Adrenal gland (tissue), 12 donors: Measurements from ENCODE around the gene SEC16A. TPM values are rescaled to one million over a fixed set of nuclear protein-coding genes. Genes with fewer than 3 reads are reported as not detected.

Experiments used
- DNase-seq, 7 donors: peaks; one replicate each; pipeline ENCODE4 v3.0.0-alpha.2; 2019 to 2020
- H3K27ac ChIP-seq, 5 donors: fragments of 200-600 bp; sonication (generic) in 4 of 5; 1 replicate in 3 of 5; 2 replicates in 2 of 5; pipeline versions ENCODE4 v1.5.1 to v1.8.0; 2016 to 2020; ENCODE audit warnings: mild to moderate bottlenecking in 1 of 5
- H3K27me3 ChIP-seq: fragments of 200-600 bp; 2 replicates; pipeline ENCODE4 v1.8.0; 2021
- H3K36me3 ChIP-seq, 2 donors: fragments of 200-600 bp; replicated peaks in 1 of 2; 1 replicate in 1 of 2; 2 replicates in 1 of 2; pipeline versions ENCODE4 v1.5.1 to v1.8.0; 2018 to 2022
- H3K4me1 ChIP-seq, 2 donors: fragments of 200-600 bp; replicated peaks in 1 of 2; 1 replicate in 1 of 2; 2 replicates in 1 of 2; pipeline versions ENCODE4 v1.5.1 to v1.8.0; 2018 to 2021
- H3K4me3 ChIP-seq, 4 donors: fragments of 200-600 bp; sonication (generic) in 3 of 4; one replicate each; pipeline ENCODE4 v1.5.1; 2016 to 2018
- H3K9me3 ChIP-seq, 3 donors: fragments of 200-600 bp; sonication (generic) in 1 of 3; replicated peaks in 1 of 3; 1 replicate in 2 of 3; 2 replicates in 1 of 3; pipeline versions ENCODE4 v1.5.1 to v1.8.0; 2016 to 2021
- POLR2A ChIP-seq, 2 donors: fragments of 450-650 bp; IDR thresholded peaks; one replicate each; pipeline ENCODE4 v1.6.1; 2017; ENCODE audit warnings: antibody characterized with exemption in 2 of 2, mild to moderate bottlenecking in 2 of 2, moderate library complexity in 1 of 2
- WGBS, 4 donors: extraction: QIAGEN DNeasy Blood & Tissue Kit in 2 of 4; methylation state at CpG; one replicate each; pipeline versions ENCODE4 v1.1.5 to v1.1.7; 2013 to 2017; 5-methylcytosine and 5-hydroxymethylcytosine counted together
- intact Hi-C, 2 donors: fragments of 100-400 bp; cut with DNase I; formaldehyde crosslinking; loops; one replicate each; pipeline versions ENCODE4 v1.14.1 to v1.15.0; 2022 to 2023
- polyA plus RNA-seq, 3 donors: library from polyadenylated mRNA; stranded (reverse); fragments of 200-250 nt in 2 of 3; fragments of 350-450 nt in 1 of 3; fragmentation: Illumina TruSeq in 1 of 3; extraction: RNeasy Lipid Tissue Mini Kit (QIAGEN cat#74804) in 1 of 3; gene quantifications; one replicate each; pipeline ENCODE4 v1.2.3, GENCODE V29; 2013 to 2014
- total RNA-seq, 9 donors: library from RNA; depleted of rRNA in 4 of 9; stranded (reverse); fragments of >200 nt in 4 of 9; fragments of 120-200 nt in 1 of 9; fragmentation: NEBNext Ultra II Directional in 1 of 9; extraction: Animal tissue kit (Norgen Biotek cat#: 25700) in 1 of 9; gene quantifications; one replicate each; pipeline versions ENCODE4 v1.1.0 to v1.2.4, GENCODE V29; 2013 to 2023
- TF ChIP-seq, protein P1 (sequence below), 6 experiments: fragments of 450-650 bp in 4 of 6; fragments of 200-600 bp in 2 of 6; sonication (generic) in 1 of 6; IDR thresholded peaks; 1 replicate in 5 of 6; 2 replicates in 1 of 6; pipeline versions ENCODE4 v1.5.1 to v1.8.0; 2016 to 2021; ENCODE audit warnings: antibody characterized with exemption in 6 of 6, mild to moderate bottlenecking in 2 of 6, moderate library complexity in 1 of 6
- donor health status: healthy with polysubstance abuse.
- donor health status: Bipolar disorder and iron deficiency.
- donor health status: DM: yes; HTN: yes; CAD: no.
- donor health status: DM: no; HTN: no; CAD: no.
- donor health status: DM: no; HTN: no; CAD: no.
- donor health status: DM: yes; HTN: yes; CAD: no.

SEC16A gene
- total and polyA plus RNA-seq, 12 donors, result 18.8 to 107 (median 56.5) TPM

DNA sequence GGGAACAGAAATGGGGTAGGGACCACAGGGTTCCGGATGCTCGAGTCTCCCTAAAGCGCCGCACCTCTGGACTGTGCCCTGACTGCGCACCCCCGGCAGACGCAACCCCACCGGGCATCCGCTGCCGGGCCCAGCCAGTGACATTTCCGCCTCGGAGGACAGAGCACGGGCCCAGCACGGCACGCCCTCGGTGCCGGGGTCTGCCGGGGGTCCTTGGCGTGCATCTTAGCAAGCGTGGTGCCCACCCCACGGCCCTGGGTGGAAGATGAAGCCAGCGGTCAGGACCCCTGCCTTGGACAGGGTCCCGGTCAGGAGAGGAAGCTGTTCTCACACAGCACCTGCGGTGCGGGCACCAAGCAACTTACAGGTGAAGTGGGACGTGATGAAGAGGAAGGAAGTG is 50.2 kb downstream of the SEC16A start:
- H3K36me3 ChIP-seq, result peaks cover 0 to 28% of the 10 kb centered on the region in 2 donors
- WGBS, 4 donors, result 88 to 95% (median 92%) methylated on average over 15 to 26 of the region's 26 CpGs
- H3K4me3 ChIP-seq, result no peak overlapping the region
- peaks cover under 1 to 14% of the 10 kb centered on the region in 2 donors for H3K4me1 ChIP-seq
- no peaks in the 10 kb centered on the region for H3K27me3 ChIP-seq
- no peak overlapping the region for H3K27ac ChIP-seq
- intact Hi-C loops, result no loop called here
- DNase-seq, result no peak
- TF ChIP-seq POLR2A (IDR thresholded peaks at IDR 0.05), result no peak
- TF ChIP-seq, protein P1, sequence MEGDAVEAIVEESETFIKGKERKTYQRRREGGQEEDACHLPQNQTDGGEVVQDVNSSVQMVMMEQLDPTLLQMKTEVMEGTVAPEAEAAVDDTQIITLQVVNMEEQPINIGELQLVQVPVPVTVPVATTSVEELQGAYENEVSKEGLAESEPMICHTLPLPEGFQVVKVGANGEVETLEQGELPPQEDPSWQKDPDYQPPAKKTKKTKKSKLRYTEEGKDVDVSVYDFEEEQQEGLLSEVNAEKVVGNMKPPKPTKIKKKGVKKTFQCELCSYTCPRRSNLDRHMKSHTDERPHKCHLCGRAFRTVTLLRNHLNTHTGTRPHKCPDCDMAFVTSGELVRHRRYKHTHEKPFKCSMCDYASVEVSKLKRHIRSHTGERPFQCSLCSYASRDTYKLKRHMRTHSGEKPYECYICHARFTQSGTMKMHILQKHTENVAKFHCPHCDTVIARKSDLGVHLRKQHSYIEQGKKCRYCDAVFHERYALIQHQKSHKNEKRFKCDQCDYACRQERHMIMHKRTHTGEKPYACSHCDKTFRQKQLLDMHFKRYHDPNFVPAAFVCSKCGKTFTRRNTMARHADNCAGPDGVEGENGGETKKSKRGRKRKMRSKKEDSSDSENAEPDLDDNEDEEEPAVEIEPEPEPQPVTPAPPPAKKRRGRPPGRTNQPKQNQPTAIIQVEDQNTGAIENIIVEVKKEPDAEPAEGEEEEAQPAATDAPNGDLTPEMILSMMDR (IDR thresholded peaks at IDR 0.05), result no peak
- H3K9me3 ChIP-seq, result no peaks in the 10 kb centered on the region

DNA sequence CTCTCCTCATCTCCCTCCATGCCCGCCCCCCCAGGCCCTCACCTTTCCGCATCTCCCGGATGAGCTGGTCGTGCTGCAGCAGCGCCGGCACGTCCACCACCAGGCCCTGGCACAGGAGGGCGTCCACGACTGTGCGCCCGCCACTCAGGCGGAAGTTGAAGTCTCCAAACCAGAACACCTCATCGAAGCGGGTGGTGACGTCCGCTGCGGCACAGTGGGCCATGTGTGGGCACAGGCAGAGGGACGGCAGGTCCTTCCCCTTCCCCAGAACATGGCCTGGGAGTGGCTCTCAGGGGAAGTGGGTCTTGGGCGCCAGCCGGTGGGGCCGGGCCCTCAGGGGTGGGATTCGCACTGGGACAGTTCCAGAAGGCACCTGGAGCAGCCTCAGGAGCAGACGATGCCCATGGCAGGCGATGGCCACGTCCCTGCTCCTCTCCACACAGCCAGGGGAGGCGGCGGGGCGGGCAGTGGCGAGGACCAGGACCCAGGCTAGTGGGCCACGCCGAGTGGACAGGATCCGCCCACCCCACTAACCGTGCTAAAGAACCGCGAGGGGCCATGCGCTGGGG is 51.0 kb downstream of the SEC16A start:
- Histone ChIP-seq H3K27me3 (no peaks in the 10 kb centered on the region), H3K4me3 (no peak overlapping the region), H3K9me3 (no peaks in the 10 kb centered on the region), H3K36me3 (peaks cover 0 to 28% of the 10 kb centered on the region in 2 donors), H3K4me1 (peaks cover 0 to 7% of the 10 kb centered on the region in 2 donors), H3K27ac (no peak overlapping the region)
- 92 to 97% (median 93%) methylated on average over 5 to 36 of the region's 36 CpGs for WGBS, 4 donors
- TF ChIP-seq, protein P1 (IDR thresholded peaks at IDR 0.05), result no peak
- intact Hi-C loops, result loop anchor here in 1 of 2 donors (2.0 kb wide), 1 partner anchor 27 kb away; no protein-coding TSS in a partner anchor
- DNase-seq, result no peak

DNA sequence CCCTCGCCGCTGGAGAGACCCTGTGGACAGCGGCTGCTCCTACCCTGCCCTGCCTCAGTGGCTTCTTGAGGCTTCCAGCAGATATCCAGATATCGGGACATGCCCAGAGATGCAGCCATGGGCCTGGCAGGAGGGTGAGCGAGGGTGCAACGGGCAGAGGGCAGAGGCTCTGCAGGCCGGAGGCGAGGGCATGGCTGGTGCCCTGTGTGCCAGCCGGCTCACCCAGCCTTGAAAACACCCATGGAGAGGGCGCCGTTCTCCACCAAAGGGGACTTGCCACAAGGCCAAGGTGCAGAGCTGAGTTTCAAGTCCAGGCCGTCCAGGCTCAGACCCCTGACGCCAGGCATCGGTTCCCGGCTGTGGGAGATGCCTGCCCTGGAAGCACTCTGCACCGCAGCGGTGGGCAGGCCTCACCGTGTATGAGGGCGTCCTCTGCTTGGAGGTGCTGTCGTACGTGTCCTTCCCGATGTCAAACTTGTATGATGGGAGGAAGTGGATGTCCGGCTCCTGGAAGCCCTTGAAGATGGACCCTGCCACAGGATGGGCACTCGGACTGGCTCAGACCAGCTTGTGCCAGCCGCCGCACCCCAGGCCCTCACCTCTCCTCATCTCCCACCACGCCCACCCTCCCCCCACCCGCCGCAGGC is 52.1 kb downstream of the SEC16A start:
- Histone ChIP-seq H3K27ac (no peak overlapping the region), H3K27me3 (no peaks in the 10 kb centered on the region), H3K9me3 (no peaks in the 10 kb centered on the region), H3K4me3 (no peak overlapping the region), H3K4me1 (no peaks in the 10 kb centered on the region), H3K36me3 (peaks cover 0 to 28% of the 10 kb centered on the region in 2 donors)
- WGBS, 4 donors, result 90 to 95% (median 93%) methylated on average over 7 to 29 of the region's 29 CpGs
- no peak for TF ChIP-seq POLR2A (IDR thresholded peaks at IDR 0.05)
- TF ChIP-seq, protein P1 (IDR thresholded peaks at IDR 0.05), result no peak
- intact Hi-C loops, result loop anchor here in 1 of 2 donors (2.0 kb wide), 1 partner anchor 28 kb away; no protein-coding TSS in a partner anchor
- no peak for DNase-seq

DNA sequence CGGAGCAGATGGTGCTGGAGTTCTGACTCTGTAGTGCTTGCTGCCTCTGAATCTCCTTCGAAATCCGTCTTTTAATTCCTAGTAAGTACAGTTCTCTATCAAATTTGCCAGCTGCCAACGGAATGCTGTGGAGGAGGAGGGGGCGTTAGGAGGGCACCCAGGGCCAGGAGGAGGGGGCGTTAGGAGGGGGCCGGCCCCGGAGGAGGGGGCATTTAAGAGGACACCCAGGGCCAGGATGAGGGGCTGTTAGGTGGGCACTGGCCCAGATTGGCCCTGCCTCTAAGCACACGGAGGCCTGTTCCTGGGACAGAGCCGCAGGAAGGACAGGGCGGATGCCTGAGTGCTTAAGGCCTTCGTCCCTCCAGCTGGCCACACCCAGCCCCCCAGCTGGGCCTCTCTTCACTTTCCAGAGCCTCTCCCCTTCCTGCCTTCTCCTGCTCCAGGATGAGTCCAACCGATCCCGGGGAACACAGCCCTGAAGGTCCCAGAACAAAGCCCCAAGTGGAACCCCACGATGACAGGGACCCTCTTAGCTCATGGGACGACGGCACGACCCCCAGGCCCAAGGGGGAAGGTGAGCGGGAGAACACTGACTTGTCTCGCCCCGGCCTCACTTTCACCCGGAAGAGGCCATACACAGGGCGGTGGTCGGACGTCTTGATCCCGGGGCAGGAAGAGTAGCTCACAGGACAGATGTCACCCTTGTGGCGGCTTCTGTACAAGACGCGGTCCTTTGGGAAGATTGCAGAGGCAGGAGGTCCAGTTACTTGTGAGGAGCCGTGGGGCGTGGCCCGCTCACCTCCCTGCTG is 53.0 kb downstream of the SEC16A start:
- no peaks in the 10 kb centered on the region for H3K4me1 ChIP-seq
- H3K36me3 ChIP-seq, result peaks cover 0 to 28% of the 10 kb centered on the region in 2 donors
- intact Hi-C loops, result loop anchor here in 1 of 2 donors (2.0 kb wide), 1 partner anchor 29 kb away; no protein-coding TSS in a partner anchor
- no peak overlapping the region for H3K4me3 ChIP-seq
- no peak overlapping the region for H3K27ac ChIP-seq
- H3K9me3 ChIP-seq, result no peaks in the 10 kb centered on the region
- TF ChIP-seq POLR2A (IDR thresholded peaks at IDR 0.05), result no peak
- TF ChIP-seq, protein P1 (IDR thresholded peaks at IDR 0.05), result no peak
- no peaks in the 10 kb centered on the region for H3K27me3 ChIP-seq
- 85 to 92% (median 88%) methylated on average over 10 to 32 of the region's 32 CpGs for WGBS, 4 donors
- no peak for DNase-seq
